ENCODE results near the gene KRTAP5-1. TPM values are rescaled to one million over a fixed set of nuclear protein-coding genes. Genes with fewer than 3 reads are reported as not detected.

Gene KRTAP5-1
- polyA plus RNA-seq, 3 donors, result not detected

GRCh38 chr11:1546077-1546535, 39.0 kb downstream of the KRTAP5-1 start:
- H3K79me2 ChIP-seq (ENCODE audit: insufficient read depth, low read length), result no peaks in the 10 kb centered on the region
- H3K36me3 Mint-ChIP-seq, result no peaks in the 10 kb centered on the region
- DNase-seq, result no peak
- H3K27me3 Mint-ChIP-seq (ENCODE audit: low read depth in 3 of 3), result peaks cover 46 to 70% (median 53%) of the 10 kb centered on the region in 3 donors
- H3K4me3 Mint-ChIP-seq, result peak overlapping the region in 1 of 2 donors; percentile 77
- TF ChIP-seq CTCF (IDR thresholded peaks at IDR 0.05), result no peak
- H3K4me1 ChIP-seq (ENCODE audit: control insufficient read depth in 1 of 2, insufficient read depth in 2 of 2, low read length in 2 of 2), result peaks cover 15 to 23% of the 10 kb centered on the region in 2 donors
- H4K20me1 ChIP-seq (ENCODE audit: insufficient read depth, low read length), result no peaks in the 10 kb centered on the region
- no peak overlapping the region for H3K27ac Mint-ChIP-seq
- peaks cover 9% of the 10 kb centered on the region for H3K4me1 Mint-ChIP-seq
- H3K9me3 Mint-ChIP-seq, result peaks cover 0 to 6% (median 3%) of the 10 kb centered on the region in 7 donors
- no peak overlapping the region for H3K4me3 ChIP-seq (replicated peaks in 1 of 3; ENCODE audit: low read depth in 2 of 3, low read length in 3 of 3)
- no peak overlapping the region for H2AFZ ChIP-seq (ENCODE audit: insufficient read depth, low read depth, low read length, poor library complexity, severe bottlenecking)
- H3K4me2 ChIP-seq (replicated peaks; ENCODE audit: extremely low read depth, low read length, poor library complexity, severe bottlenecking), result no peak overlapping the region
- H3K27me3 ChIP-seq (ENCODE audit: control insufficient read depth in 2 of 2, insufficient read depth in 2 of 2, low read length in 2 of 2), result peaks cover 20 to 57% of the 10 kb centered on the region in 2 donors
- H3K9ac ChIP-seq (ENCODE audit: insufficient read depth, low read length, poor library complexity, severe bottlenecking), result no peak overlapping the region
- H3K27ac ChIP-seq (ENCODE audit: low read depth in 1 of 2, low read length in 2 of 2), result no peak overlapping the region
- WGBS (ENCODE audit: insufficient coverage), result 19% methylated on average over 18 of the region's 18 CpGs
- intact Hi-C loops (cut with micrococcal nuclease), result no loop called here
- no peaks in the 10 kb centered on the region for H3K36me3 ChIP-seq (replicated peaks in 1 of 2; ENCODE audit: control insufficient read depth in 1 of 2, insufficient read depth in 2 of 2, low read length in 2 of 2)
- H3K9me3 ChIP-seq (replicated peaks in 1 of 2; ENCODE audit: control insufficient read depth in 1 of 2, insufficient read depth in 1 of 2, low read length in 2 of 2), result peaks cover 0 to 7% of the 10 kb centered on the region in 2 donors

GRCh38 chr11:1545432-1545831, 39.7 kb downstream of the KRTAP5-1 start:
- Mint-ChIP-seq H3K36me3 (no peaks in the 10 kb centered on the region), H3K4me1 (peaks cover 9% of the 10 kb centered on the region), H3K27ac (no peak overlapping the region), H3K9me3 (peaks cover 0 to 6% (median 3%) of the 10 kb centered on the region in 7 donors), H3K27me3 (ENCODE audit: low read depth in 3 of 3) (peaks cover 45 to 74% (median 53%) of the 10 kb centered on the region in 3 donors), H3K4me3 (peak overlapping the region in 1 of 2 donors; percentile 77)
- H3K79me2 ChIP-seq (ENCODE audit: insufficient read depth, low read length), result no peaks in the 10 kb centered on the region
- no peak overlapping the region for H3K4me2 ChIP-seq (replicated peaks; ENCODE audit: extremely low read depth, low read length, poor library complexity, severe bottlenecking)
- H3K9ac ChIP-seq (ENCODE audit: insufficient read depth, low read length, poor library complexity, severe bottlenecking), result no peak overlapping the region
- intact Hi-C loops (cut with micrococcal nuclease), result no loop called here
- DNase-seq, result no peak
- H3K4me3 ChIP-seq (replicated peaks in 1 of 3; ENCODE audit: low read depth in 2 of 3, low read length in 3 of 3), result no peak overlapping the region
- no CpG with 5 or more reads among the region's 5 CpGs for WGBS (ENCODE audit: insufficient coverage)
- no peak overlapping the region for H3K27ac ChIP-seq (ENCODE audit: low read depth in 1 of 2, low read length in 2 of 2)
- H3K9me3 ChIP-seq (replicated peaks in 1 of 2; ENCODE audit: control insufficient read depth in 1 of 2, insufficient read depth in 1 of 2, low read length in 2 of 2), result peaks cover 0 to 7% of the 10 kb centered on the region in 2 donors
- peaks cover 20 to 57% of the 10 kb centered on the region in 2 donors for H3K27me3 ChIP-seq (ENCODE audit: control insufficient read depth in 2 of 2, insufficient read depth in 2 of 2, low read length in 2 of 2)
- no peak for TF ChIP-seq CTCF (IDR thresholded peaks at IDR 0.05)
- no peaks in the 10 kb centered on the region for H3K36me3 ChIP-seq (replicated peaks in 1 of 2; ENCODE audit: control insufficient read depth in 1 of 2, insufficient read depth in 2 of 2, low read length in 2 of 2)
- H3K4me1 ChIP-seq (ENCODE audit: control insufficient read depth in 1 of 2, insufficient read depth in 2 of 2, low read length in 2 of 2), result peaks cover 15 to 23% of the 10 kb centered on the region in 2 donors
- H4K20me1 ChIP-seq (ENCODE audit: insufficient read depth, low read length), result no peaks in the 10 kb centered on the region
- H2AFZ ChIP-seq (ENCODE audit: insufficient read depth, low read depth, low read length, poor library complexity, severe bottlenecking), result no peak overlapping the region

Measured in CD14-positive monocyte (primary cell).